Measurements from ENCODE around the gene RNF225.
"Not testable (repeated sequence)": the region's sequence is repeated elsewhere in the genome, so short reads cannot be mapped to it uniquely, and the experiment has no call there.

The RNF225 gene

GRCh38 chr19:58395220-58395978, at the start of gene RNF225:
TSS of gene RNF225 (plus strand) at chr19:58395656. CDS start at chr19:58396090, 434 bp downstream.
- DNase-seq (ENCODE audit: low spot score) = no peak

DNA sequence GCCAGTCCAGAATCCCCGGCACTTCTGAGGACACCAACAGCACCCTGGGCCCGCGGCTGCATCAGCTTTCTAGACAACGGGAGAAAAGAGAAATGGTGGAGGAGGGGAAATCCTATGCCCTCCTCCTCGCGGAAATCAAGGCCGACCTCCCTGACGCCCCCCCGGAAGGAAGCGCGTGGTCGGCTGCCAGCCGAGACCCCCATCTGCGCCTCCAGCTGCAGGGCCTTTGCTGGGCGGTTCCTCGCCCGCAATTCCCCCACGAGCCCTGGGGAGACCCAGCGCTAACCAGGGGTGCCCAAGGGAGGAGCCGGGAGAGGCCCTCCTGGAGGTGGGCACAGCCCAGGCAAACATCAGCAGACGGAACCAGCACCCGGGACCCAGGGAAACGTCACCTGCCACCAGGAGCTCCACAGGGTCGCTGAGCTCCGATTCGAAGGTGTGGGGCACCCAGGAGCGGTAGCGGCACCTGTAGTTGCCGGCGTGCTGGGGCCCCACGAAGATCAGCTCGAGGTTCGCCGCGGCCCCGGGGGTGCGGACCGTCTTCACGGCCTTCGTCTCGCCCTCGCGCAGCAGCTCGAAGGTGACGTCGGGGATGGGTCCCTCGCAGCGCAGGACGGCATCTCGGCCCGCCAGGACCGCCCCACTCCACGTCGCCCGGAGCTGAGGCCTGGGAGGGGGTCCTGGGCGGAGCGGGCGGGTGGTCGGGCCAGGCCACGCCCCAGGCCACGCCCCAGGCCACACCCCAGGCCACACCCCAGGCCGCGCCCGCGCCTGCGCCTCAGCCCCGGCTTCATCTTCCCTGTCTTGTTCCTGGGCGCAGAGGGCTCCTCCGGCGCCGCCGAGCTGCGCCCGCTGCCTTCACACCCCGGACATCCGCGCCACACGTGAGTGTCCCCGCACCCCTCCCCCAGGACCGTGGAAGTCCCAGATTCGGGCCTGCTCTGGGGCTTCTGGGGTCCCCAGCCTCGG, 48.2 kb upstream of the RNF225 start:
- DNase-seq (ENCODE audit: low spot score) = peak; percentile 81

GRCh38 chr19:58348080-58348479, 47.4 kb upstream of the RNF225 start:
- not testable (repeated sequence) for DNase-seq (ENCODE audit: low spot score)

DNA sequence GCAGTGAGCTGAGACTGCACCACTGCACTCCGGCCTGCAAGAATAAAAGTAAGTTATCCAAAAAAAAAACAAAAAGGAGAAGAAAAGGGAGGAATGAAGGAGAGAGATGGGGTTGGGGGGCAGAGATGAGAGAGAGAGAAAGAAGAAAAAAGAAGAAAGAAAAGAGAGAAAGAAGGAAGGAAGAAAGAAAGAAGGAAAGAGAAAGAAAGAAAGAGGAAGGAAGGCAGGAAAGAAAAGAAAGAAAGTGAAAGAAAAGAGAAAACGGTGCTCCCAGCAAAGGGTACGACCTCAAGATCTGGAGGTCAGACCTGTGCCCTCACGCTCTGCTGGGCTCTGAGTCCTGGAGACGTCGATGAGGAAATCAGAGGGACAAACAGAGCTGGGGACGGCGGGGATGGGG, 45.9 kb upstream of the RNF225 start:
- DNase-seq (ENCODE audit: low spot score) = no peak

DNA sequence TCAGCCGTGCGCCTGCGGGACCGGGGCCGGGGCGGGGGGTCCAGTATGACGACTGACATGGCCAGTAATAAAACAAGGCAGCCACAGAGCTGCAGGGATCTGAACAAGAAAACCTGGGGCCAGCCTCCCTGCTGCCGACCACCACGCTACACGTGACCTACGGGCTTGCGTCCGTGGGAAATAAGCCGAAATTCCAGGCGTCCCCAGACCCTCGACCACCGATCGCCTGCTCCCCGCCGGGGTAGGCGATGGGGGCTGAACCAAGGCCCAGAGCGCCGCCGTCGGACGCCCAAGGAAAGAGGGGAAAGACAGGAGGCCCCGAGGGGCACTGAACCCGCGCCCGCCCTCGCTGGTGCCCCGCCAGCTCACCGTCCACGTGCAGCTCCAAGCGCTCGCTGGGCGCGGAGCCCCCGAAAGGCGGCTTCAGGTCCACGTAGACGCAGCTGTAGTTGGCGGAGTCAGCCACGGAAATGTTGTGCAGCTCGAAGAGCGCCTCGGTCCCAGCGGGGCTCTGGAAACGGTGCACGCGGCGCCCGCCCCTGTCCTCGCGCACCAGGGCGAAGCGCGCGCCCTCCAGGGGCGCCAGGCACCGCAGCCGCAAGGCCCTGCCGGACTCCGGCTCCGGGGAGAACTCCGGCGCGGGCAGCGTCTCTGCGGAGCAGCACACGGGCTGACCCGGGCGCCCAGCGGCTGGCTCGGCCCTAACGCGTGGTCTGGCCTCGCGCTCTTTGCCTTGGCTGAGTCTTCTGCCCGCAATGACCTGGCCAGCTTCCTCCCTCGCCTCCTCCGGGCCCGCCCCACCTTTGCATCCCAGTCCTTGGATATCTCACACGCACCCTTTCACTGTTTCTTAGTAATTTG, 45.2 kb upstream of the RNF225 start:
- DNase-seq (ENCODE audit: low spot score) = no peak

GRCh38 chr19:58350871-58351557, 44.4 kb upstream of the RNF225 start:
- DNase-seq (ENCODE audit: low spot score) = no peak

- no peak for DNase-seq (ENCODE audit: low spot score)
Observed at GRCh38 chr19:58351558-58351878, 43.9 kb upstream of the RNF225 start.

- no peak for DNase-seq (ENCODE audit: low spot score)
Observed at GRCh38 chr19:58351990-58352755, 43.3 kb upstream of the RNF225 start.

GRCh38 chr19:58352760-58353671, 42.4 kb upstream of the RNF225 start, which contains the start of gene A1BG:
TSS of gene A1BG (minus strand) at chr19:58353492. CDS start at chr19:58353437, 55 bp downstream.
- DNase-seq (ENCODE audit: low spot score) = no peak

DNA sequence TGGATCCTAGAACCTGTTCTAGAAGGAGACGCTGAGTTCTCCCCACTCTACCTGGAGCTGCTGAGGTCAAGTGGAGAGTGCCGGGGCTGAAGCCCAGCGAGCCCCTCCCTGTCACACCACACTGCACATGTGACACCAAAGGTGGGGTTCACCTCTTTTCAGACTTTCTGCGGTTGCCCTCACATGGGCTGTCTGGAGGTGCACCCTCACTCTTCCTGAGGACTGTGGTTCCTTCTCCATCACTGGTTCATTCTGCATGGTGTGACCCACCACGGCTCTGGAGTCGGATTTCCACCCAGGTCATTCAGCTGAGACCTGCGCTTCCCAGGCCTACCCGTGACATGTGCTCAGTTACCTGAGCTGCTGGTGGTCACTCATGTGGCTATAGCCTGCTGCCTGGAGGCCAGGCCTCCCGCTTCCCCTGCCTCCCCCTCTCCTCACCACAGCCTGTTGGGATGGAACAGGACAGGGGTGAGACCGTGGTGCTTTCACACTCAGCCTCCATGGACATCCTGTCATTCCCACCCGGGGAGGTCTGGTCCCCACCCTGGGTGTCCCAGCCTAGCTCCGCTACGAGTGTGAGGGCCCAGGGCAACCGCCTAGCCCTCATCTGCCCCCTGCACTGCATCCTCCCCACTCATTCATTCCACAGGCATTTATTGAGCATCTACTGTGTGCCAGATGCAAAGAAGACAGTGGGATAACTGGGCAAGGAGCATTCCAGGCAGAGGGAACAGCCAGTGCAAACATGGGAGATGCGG, 41.6 kb upstream of the RNF225 start:
- no peak for DNase-seq (ENCODE audit: low spot score)

- DNase-seq (ENCODE audit: low spot score) = no peak
Observed at GRCh38 chr19:58354478-58355030, 40.9 kb upstream of the RNF225 start.

DNA sequence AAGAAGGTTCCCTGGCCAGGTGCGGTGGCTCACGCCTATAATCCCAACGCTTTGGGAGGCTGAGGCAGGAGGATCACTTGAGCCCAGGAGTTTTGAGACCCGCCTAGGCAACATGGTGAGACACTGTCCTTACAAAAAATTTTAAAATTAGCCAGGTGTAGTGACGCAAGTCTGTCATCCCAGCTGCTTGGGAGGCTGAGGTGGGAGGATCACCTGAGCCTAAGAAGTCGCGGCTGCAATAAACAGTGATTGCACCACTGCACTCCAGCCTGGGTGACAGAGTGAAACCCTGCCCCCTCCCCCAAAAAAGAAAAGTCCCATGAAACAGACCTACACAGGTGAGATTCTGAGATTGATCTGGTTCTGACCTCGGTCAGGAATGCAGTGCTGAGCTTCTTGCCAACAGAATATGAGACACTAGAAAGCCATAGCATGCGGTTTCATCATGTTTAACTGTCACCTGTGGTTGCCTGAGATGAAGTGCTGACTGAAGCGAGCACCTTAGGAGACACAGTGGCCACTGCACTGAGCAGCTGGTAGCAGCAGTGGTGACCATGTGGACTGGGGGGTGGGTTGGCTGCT, 40.1 kb upstream of the RNF225 start:
- no peak for DNase-seq (ENCODE audit: low spot score)

DNA sequence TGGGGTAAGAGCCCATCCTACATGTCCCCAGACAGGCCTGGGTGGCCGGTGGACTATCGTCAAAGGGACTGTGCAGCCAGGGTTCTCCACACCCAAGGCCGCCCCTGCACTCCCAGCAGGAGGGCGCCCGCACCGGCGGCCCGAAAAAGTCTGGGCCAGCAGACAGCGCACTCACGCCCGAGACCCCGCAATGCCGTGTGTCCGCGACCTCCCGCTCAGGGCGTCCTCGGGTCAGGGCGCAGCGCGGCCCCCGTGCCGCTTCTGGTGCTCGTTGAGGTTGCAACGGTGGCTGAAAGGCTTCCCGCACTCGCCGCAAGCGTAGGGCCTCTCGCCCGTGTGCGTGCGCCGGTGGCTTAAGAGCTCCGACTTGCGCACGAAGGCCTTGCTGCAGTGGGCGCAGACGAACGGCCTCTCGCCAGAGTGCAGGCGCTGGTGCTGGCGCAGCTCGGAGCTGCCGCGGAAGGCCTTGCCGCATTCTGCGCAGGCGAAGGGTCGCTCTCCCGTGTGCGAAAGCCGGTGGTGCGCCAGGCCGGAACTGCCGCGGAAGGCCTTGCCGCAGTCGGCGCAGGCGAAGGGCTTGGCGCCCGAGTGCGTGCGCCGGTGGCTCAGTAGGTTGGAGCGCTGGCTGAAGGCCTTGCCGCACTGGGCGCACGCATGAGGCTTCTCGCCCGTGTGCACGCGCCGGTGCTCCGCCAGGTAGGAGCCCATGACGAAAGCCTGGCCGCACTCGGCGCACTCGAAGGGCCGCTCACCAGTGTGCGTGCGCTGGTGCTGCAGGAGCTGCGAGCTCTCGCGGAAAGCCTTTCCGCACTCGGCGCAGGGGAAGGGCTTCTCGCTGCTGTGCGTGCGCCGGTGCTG, 39.3 kb upstream of the RNF225 start:
- no peak for DNase-seq (ENCODE audit: low spot score)

- DNase-seq (ENCODE audit: low spot score) = no peak
Observed at GRCh38 chr19:58356766-58357480, 38.5 kb upstream of the RNF225 start.

DNA sequence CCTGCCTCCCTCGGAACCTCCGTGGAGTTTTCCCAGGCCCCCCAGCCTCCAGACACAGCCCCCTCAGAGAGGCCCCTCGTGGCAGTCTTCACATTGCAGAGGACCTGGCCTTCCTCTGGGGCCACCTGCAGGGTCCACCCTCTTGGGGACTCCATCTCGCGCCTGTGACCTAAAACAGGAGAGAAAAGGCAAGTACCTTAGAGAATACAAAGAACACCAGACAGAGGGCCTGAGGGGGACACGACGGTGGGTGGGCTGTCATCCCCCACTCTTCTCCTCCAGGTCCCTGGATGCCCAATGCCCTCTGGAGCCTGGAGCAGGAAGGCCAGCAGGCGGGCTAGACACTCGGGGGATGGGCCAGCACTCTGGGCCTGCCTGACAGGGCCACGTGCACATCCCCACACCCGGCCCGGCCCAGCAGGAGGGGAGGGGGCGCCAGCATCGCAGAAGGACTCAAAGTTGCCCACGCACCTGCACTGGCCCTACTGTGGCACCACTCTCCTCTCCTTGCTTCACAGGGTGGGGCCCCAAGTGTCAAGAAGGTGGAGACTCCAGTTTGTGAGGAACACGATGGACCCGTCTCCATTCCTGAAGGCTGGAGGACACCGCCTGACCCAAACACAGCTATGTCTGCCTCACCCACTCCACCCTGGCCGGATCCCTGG, 37.8 kb upstream of the RNF225 start:
- no peak for DNase-seq (ENCODE audit: low spot score)

GRCh38 chr19:58361900-58362271, 33.6 kb upstream of the RNF225 start:
- no peak for DNase-seq (ENCODE audit: low spot score)
